ENCODE data around the gene RHBDL3.
"Not testable (repeated sequence)": the region's sequence is repeated elsewhere in the genome, so short reads cannot be mapped to it uniquely, and the experiment has no call there.

Gene RHBDL3

GRCh38 chr17:32331243-32332040, 65.8 kb downstream of the RHBDL3 start:
- DNase-seq, result no peak

- no peak for DNase-seq
These were observed 67.6 kb downstream of the RHBDL3 start for GRCh38 chr17:32333187-32333586.

- no peak for DNase-seq
These were observed 69.4 kb downstream of the RHBDL3 start for GRCh38 chr17:32335046-32335445.

- DNase-seq, result no peak
These were observed 70.1 kb downstream of the RHBDL3 start for GRCh38 chr17:32335687-32336086.

GRCh38 chr17:32341141-32341856, 75.7 kb downstream of the RHBDL3 start:
- no peak for DNase-seq

- DNase-seq, result no peak
These were observed 76.4 kb downstream of the RHBDL3 start, which contains the start of gene C17orf75 for GRCh38 chr17:32341857-32342602. C17orf75 (minus strand) TSS chr17:32342173; CDS start chr17:32342139, 34 bp downstream.

- DNase-seq, result no peak
These were observed 77.1 kb downstream of the RHBDL3 start for GRCh38 chr17:32342603-32343325.

- DNase-seq, result no peak
These were observed 80.4 kb downstream of the RHBDL3 start for GRCh38 chr17:32345951-32346600.

GRCh38 chr17:32348483-32348800, 82.8 kb downstream of the RHBDL3 start:
- DNase-seq, result no peak

GRCh38 chr17:32349503-32349853, 83.8 kb downstream of the RHBDL3 start:
- DNase-seq, result no peak

GRCh38 chr17:32349854-32350665, 84.4 kb downstream of the RHBDL3 start, which contains the start of gene ZNF207:
ZNF207 (plus strand) TSS chr17:32350157; CDS start chr17:32350286, 129 bp downstream.
- DNase-seq, result peak; percentile 90

GRCh38 chr17:32350666-32351418, 85.2 kb downstream of the RHBDL3 start:
- DNase-seq, result no peak

GRCh38 chr17:32352734-32353133, 87.1 kb downstream of the RHBDL3 start:
- DNase-seq, result not testable (repeated sequence)

- no peak for DNase-seq
These were observed 90.2 kb downstream of the RHBDL3 start for GRCh38 chr17:32355649-32356377.

- DNase-seq, result no peak
These were observed 90.7 kb downstream of the RHBDL3 start for GRCh38 chr17:32356378-32356743.

- no peak for DNase-seq
These were observed 91.1 kb downstream of the RHBDL3 start for GRCh38 chr17:32356750-32357149.

- no peak for DNase-seq
These were observed 92.0 kb downstream of the RHBDL3 start for GRCh38 chr17:32357615-32358014.

- DNase-seq, result no peak
These were observed 95.6 kb downstream of the RHBDL3 start for GRCh38 chr17:32361270-32361669.

- DNase-seq, result no peak
These were observed 104.8 kb downstream of the RHBDL3 start for GRCh38 chr17:32370426-32370825.

All from NCI-H1048 (cell line).